Mammary epithelial cell (primary cell): ENCODE results near the gene MTF2.

Source experiments
- EZH2 ChIP-seq: IDR thresholded peaks from 2 replicates; pipeline ENCODE4 v1.6.1; 2012; ENCODE audit warnings: low read length, inconsistent platforms, borderline replicate concordance
- TF ChIP-seq, protein P1 (sequence below), 2 donors: IDR thresholded peaks in 1 of 2; conservative IDR thresholded peaks in 1 of 2; 2 replicates each; pipeline ENCODE4 v1.5.1; 2011 to 2012; ENCODE audit warnings: inconsistent platforms in 2 of 2, low read length in 2 of 2, mild to moderate bottlenecking in 2 of 2, control low read depth in 1 of 2, low read depth in 1 of 2; ENCODE audit not compliant: insufficient read depth in 1 of 2; ENCODE audit errors: extremely low read depth in 1 of 2

DNA sequence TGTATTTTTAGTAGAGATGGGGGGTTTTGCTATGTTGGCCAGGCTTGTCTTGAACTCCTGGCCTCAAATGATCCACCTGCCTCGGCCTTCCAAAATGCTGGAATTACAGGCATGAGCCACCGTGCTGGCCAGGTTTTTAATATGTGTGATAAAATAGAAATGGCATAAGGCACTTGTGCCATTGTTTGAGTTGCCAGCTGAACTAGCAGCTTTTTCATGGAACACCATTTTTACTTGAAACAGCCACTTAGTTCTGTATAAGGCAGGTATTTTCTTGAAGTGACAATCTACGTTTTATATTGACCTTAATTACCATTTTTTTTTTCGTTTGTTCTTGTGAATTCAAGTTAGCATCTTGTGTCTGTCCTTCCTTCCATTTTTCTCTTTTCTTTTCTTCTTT, 28.3 kb downstream of the MTF2 start:
- TF ChIP-seq, protein P1, sequence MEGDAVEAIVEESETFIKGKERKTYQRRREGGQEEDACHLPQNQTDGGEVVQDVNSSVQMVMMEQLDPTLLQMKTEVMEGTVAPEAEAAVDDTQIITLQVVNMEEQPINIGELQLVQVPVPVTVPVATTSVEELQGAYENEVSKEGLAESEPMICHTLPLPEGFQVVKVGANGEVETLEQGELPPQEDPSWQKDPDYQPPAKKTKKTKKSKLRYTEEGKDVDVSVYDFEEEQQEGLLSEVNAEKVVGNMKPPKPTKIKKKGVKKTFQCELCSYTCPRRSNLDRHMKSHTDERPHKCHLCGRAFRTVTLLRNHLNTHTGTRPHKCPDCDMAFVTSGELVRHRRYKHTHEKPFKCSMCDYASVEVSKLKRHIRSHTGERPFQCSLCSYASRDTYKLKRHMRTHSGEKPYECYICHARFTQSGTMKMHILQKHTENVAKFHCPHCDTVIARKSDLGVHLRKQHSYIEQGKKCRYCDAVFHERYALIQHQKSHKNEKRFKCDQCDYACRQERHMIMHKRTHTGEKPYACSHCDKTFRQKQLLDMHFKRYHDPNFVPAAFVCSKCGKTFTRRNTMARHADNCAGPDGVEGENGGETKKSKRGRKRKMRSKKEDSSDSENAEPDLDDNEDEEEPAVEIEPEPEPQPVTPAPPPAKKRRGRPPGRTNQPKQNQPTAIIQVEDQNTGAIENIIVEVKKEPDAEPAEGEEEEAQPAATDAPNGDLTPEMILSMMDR (conservative IDR thresholded peaks at IDR 0.05 in 1 of 2, IDR thresholded peaks at IDR 0.05 in 1 of 2; ENCODE audit: extremely low read depth in 1 of 2, insufficient read depth in 1 of 2, low read depth in 1 of 2, low read length in 2 of 2): no peak
- no peak for TF ChIP-seq EZH2
